Measurements from ENCODE around the gene HABP2. TPM values are rescaled to one million over a fixed set of nuclear protein-coding genes. Genes with fewer than 3 reads are reported as not detected.

Gene HABP2
- total RNA-seq, 1 donor from 2014 or later: not detected

DNA sequence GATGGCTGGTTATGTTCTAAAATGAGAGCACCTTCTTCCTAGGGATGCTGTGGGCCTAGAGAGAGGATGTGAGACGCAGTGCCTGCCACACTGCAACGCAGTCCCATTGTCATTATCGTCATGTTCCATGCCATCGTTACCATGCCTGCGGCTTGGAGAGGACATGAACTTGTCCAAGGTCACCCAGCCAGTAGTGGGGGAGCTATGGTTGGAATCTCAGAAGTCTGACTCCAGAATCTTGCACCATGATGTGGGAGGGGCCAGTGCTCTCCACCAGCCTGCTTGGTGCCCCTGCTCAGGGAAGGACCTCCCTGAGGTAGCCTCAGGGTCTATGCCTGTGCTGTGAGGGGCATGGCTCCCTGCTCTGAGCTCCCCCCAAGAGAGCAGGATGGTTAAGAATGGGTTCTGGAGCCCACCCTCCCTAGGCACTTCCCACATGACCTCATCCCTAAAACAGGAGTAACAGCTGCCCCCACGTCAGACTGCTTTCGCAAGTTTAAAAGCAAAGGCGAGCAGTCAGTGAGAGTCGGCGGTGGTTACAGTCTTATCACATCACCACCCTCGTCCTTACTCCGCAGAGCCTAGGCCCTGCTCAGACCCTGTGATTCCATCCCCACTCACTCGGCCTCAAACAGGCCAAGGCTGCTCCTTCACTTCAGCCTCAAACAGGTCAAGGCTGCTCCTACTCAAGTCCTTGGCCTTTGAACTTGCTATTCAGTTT, 50.4 kb downstream of the HABP2 start:
- TF ChIP-seq, protein P1, sequence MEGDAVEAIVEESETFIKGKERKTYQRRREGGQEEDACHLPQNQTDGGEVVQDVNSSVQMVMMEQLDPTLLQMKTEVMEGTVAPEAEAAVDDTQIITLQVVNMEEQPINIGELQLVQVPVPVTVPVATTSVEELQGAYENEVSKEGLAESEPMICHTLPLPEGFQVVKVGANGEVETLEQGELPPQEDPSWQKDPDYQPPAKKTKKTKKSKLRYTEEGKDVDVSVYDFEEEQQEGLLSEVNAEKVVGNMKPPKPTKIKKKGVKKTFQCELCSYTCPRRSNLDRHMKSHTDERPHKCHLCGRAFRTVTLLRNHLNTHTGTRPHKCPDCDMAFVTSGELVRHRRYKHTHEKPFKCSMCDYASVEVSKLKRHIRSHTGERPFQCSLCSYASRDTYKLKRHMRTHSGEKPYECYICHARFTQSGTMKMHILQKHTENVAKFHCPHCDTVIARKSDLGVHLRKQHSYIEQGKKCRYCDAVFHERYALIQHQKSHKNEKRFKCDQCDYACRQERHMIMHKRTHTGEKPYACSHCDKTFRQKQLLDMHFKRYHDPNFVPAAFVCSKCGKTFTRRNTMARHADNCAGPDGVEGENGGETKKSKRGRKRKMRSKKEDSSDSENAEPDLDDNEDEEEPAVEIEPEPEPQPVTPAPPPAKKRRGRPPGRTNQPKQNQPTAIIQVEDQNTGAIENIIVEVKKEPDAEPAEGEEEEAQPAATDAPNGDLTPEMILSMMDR (IDR thresholded peaks at IDR 0.05; ENCODE audit: insufficient read depth, low read depth, low read length): no peak
- TF ChIP-seq EZH2 (IDR thresholded peaks at IDR 0.05; ENCODE audit: insufficient read depth, low read length): no peak
- Histone ChIP-seq H4K20me1 (ENCODE audit: insufficient read depth, low read length) (no peaks in the 10 kb centered on the region), H3K4me3 (ENCODE audit: insufficient read depth, low read depth, low read length) (no peak overlapping the region), H3K4me2 (ENCODE audit: low read length) (no peak overlapping the region), H3K27me3 (ENCODE audit: insufficient read depth, low read length) (peaks cover 4% of the 10 kb centered on the region), H3K9ac (ENCODE audit: low read length) (no peak overlapping the region), H3K79me2 (ENCODE audit: insufficient read depth, low read length) (no peaks in the 10 kb centered on the region), H3K9me3 (ENCODE audit: insufficient read depth, low read depth, low read length) (peaks cover 6% of the 10 kb centered on the region), H3K36me3 (ENCODE audit: insufficient read depth, low read length) (no peaks in the 10 kb centered on the region), H3K27ac (ENCODE audit: low read depth, low read length) (no peak overlapping the region), H2AFZ (ENCODE audit: low read depth, low read length) (no peak overlapping the region), H3K4me1 (ENCODE audit: insufficient read depth, low read length) (no peaks in the 10 kb centered on the region)
- peaks cover 25% of the 10 kb centered on the region for H3K9me3 Mint-ChIP-seq (ENCODE audit: unreplicated experiment)
- H3K27me3 Mint-ChIP-seq (ENCODE audit: low read depth, unreplicated experiment): peaks cover 23% of the 10 kb centered on the region
- FAIRE-seq: no peak
- H3K36me3 Mint-ChIP-seq (ENCODE audit: low read depth, unreplicated experiment): no peaks in the 10 kb centered on the region
- no peak overlapping the region for H3K4me3 Mint-ChIP-seq (ENCODE audit: unreplicated experiment)
- no peak for DNase-seq (ENCODE audit: low read depth)
- no peaks in the 10 kb centered on the region for H3K4me1 Mint-ChIP-seq (ENCODE audit: low read depth, unreplicated experiment)
- H3K27ac Mint-ChIP-seq (ENCODE audit: unreplicated experiment): no peak overlapping the region

GRCh38 chr10:113604572-113604971, 51.7 kb downstream of the HABP2 start:
- TF ChIP-seq, protein P1 (IDR thresholded peaks at IDR 0.05; ENCODE audit: insufficient read depth, low read depth, low read length): no peak
- TF ChIP-seq EZH2 (IDR thresholded peaks at IDR 0.05; ENCODE audit: insufficient read depth, low read length): no peak
- H3K27me3 Mint-ChIP-seq (ENCODE audit: low read depth, unreplicated experiment): peaks cover 23% of the 10 kb centered on the region
- Histone ChIP-seq H3K79me2 (ENCODE audit: insufficient read depth, low read length) (no peaks in the 10 kb centered on the region), H4K20me1 (ENCODE audit: insufficient read depth, low read length) (no peaks in the 10 kb centered on the region), H3K4me3 (ENCODE audit: insufficient read depth, low read depth, low read length) (no peak overlapping the region), H2AFZ (ENCODE audit: low read depth, low read length) (no peak overlapping the region), H3K27me3 (ENCODE audit: insufficient read depth, low read length) (peaks cover 7% of the 10 kb centered on the region), H3K4me1 (ENCODE audit: insufficient read depth, low read length) (no peaks in the 10 kb centered on the region), H3K4me2 (ENCODE audit: low read length) (no peak overlapping the region), H3K9ac (ENCODE audit: low read length) (no peak overlapping the region), H3K27ac (ENCODE audit: low read depth, low read length) (no peak overlapping the region), H3K9me3 (ENCODE audit: insufficient read depth, low read depth, low read length) (peaks cover 6% of the 10 kb centered on the region), H3K36me3 (ENCODE audit: insufficient read depth, low read length) (no peaks in the 10 kb centered on the region)
- no peaks in the 10 kb centered on the region for H3K36me3 Mint-ChIP-seq (ENCODE audit: low read depth, unreplicated experiment)
- no peak for FAIRE-seq
- H3K27ac Mint-ChIP-seq (ENCODE audit: unreplicated experiment): no peak overlapping the region
- peaks cover 25% of the 10 kb centered on the region for H3K9me3 Mint-ChIP-seq (ENCODE audit: unreplicated experiment)
- no peak for DNase-seq (ENCODE audit: low read depth)
- no peaks in the 10 kb centered on the region for H3K4me1 Mint-ChIP-seq (ENCODE audit: low read depth, unreplicated experiment)
- H3K4me3 Mint-ChIP-seq (ENCODE audit: unreplicated experiment): no peak overlapping the region

Measured in astrocyte (in vitro differentiated cells and primary cell).